HG03196 (cell line): Measurements from ENCODE around the gene CSAG1.
"Not testable (repeated sequence)": the region's sequence is repeated elsewhere in the genome, so short reads cannot be mapped to it uniquely, and the experiment has no call there.

ENCODE experiments used
- ATAC-seq: cut with Tn5 transposase; IDR thresholded peaks from one replicate; pipeline ENCODE4 v1.9.1; 2021; ENCODE audit not compliant: unreplicated experiment

CSAG1 gene

DNA sequence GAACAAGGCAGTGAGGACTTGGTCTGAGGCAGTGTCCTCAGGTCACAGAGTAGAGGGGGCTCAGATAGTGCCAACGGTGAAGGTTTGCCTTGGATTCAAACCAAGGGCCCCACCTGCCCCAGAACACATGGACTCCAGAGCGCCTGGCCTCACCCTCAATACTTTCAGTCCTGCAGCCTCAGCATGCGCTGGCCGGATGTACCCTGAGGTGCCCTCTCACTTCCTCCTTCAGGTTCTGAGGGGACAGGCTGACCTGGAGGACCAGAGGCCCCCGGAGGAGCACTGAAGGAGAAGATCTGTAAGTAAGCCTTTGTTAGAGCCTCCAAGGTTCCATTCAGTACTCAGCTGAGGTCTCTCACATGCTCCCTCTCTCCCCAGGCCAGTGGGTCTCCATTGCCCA, 33.1 kb downstream of the CSAG1 start:
- not testable (repeated sequence) for ATAC-seq

DNA sequence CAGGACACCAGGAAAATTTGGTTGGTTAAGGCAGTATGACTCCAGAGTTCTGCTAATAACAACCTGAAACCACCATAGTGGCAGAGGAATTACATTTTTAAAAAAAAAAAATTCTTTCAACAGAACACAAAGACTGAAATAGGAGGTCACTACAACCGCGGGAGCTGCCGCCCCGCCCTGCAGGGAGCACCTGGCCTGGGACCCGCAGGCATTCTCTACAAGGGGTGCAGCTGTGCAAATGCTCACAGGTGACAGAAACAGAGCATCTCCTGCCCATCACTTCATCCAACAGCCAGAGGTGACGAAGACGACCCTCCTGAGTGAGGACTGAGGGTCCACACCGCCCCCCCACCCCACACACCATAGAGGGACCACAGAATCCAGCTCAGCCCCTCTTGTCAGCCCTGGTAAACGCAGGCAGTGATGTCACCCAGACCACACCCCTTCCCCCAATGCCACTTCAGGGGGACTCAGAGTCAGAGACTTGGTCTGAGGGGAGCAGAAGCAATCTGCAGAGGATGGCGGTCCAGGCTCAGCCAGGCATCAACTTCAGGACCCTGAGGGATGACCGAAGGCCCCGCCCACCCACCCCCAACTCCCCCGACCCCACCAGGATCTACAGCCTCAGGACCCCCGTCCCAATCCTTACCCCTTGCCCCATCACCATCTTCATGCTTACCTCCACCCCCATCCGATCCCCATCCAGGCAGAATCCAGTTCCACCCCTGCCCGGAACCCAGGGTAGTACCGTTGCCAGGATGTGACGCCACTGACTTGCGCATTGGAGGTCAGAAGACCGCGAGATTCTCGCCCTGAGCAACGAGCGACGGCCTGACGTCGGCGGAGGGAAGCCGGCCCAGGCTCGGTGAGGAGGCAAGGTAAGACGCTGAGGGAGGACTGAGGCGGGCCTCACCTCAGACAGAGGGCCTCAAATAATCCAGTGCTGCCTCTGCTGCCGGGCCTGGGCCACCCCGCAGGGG, 35.3 kb downstream of the CSAG1 start, which contains the start of gene MAGEA3:
TSS of gene MAGEA3 (plus strand) at position 843 of the 980 bp plus-strand sequence. CDS start 2,039 bp downstream, outside the sequence.
- ATAC-seq: not testable (repeated sequence)

GRCh38 chrX:152681012-152681411, 52.5 kb downstream of the CSAG1 start:
- ATAC-seq: not testable (repeated sequence)
